NCI-H510A (cell line): ENCODE data around the gene FAAP100.

Source experiments
- DNase-seq: peaks from one replicate; lab custom pipeline; 2025; lab: John Stamatoyannopoulos, UW

FAAP100 gene

GRCh38 chr17:81511804-81512561 is 40.2 kb downstream of the FAAP100 start:
- no peak for DNase-seq

GRCh38 chr17:81511554-81511803 is 40.7 kb downstream of the FAAP100 start:
- DNase-seq: no peak

GRCh38 chr17:81510785-81511553 is 41.2 kb downstream of the FAAP100 start:
- DNase-seq: no peak

DNA sequence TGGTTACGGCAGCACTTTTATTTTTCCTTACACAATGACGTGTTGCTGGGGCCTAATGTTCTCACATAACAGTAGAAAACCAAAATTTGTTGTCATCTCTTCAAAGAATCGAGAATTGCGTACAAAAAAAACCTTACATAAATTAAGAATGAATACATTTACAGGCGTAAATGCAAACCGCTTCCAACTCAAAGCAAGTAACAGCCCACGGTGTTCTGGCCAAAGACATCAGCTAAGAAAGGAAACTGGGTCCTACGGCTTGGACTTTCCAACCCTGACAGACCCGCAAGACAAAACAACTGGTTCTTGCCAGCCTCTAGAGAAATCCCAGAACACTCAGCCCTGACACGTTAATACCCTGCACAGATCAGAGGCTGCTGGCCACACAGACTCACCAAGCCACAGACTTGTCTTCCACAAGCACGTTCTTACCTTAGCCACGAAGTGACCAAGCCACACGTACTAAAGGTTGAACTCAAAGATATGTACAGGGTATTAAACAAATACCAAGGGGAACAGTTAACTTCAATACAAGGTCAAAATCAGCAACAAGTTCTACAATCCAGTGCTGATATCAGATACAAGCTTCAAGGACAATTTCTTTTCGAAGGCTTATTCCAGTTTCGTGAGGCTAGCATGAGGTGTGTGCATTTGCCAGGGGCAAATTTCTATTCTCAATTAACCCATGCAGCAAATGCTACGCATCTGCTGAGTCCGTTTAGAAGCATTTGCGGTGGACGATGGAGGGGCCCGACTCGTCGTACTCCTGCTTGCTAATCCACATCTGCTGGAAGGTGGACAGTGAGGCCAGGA is 42.0 kb downstream of the FAAP100 start:
- no peak for DNase-seq

GRCh38 chr17:81509207-81509971 is 42.8 kb downstream of the FAAP100 start:
- no peak for DNase-seq

DNA sequence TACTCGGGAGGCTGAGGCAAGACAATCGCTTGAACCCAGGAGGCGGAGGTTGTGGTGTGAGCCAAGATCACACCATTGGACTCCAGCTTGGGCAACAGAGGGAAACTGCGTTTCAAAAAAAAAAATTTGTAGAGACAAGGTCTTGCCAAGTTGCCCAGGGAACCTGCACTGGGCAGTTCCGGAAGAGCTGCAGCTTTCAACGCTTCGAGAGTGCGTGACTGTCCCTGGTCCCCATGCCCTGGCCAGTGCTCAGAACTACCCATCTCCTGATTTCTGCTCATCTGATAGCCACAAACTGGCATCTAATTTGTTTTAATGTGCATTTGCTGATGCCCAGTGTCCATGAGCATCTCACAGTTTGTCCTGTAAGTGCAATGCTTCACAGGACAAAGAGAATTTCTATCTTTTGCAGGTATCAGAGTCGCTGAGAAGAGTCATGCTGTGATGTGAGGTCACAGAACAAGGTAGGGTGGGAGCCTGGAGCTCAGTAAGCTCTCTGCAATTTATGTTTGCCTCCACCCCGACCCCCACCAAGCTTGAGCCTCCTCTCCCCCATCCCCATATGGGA is 43.4 kb downstream of the FAAP100 start:
- no peak for DNase-seq

DNA sequence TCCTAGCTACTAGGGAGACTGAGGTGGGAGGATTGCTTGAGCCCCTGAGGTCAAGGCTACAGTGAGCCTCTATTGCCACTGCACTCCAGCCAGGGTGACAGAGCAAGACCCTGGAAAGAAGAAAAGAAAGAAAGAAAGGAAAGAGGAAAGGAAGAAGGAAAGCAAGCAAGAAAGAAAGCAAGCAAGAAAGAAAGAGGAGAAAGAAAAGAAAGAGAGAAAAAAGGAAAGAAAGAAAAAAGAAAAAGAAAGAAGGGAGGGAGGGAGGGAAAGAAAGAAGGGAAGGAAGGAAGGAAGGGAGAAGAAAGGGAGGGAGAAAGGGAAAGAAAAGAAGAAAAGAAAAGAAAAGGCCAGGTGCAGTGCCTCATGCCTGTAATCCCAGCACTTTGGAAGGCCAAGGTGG is 48.5 kb downstream of the FAAP100 start:
- no peak for DNase-seq

- no peak for DNase-seq
Observed at GRCh38 chr17:81502471-81503017, 49.6 kb downstream of the FAAP100 start.

- DNase-seq: no peak
Observed at GRCh38 chr17:81500047-81500446, 52.1 kb downstream of the FAAP100 start.

- no peak for DNase-seq
Observed at GRCh38 chr17:81499601-81499970, 52.6 kb downstream of the FAAP100 start.

GRCh38 chr17:81498953-81499600 is 53.1 kb downstream of the FAAP100 start:
- no peak for DNase-seq

DNA sequence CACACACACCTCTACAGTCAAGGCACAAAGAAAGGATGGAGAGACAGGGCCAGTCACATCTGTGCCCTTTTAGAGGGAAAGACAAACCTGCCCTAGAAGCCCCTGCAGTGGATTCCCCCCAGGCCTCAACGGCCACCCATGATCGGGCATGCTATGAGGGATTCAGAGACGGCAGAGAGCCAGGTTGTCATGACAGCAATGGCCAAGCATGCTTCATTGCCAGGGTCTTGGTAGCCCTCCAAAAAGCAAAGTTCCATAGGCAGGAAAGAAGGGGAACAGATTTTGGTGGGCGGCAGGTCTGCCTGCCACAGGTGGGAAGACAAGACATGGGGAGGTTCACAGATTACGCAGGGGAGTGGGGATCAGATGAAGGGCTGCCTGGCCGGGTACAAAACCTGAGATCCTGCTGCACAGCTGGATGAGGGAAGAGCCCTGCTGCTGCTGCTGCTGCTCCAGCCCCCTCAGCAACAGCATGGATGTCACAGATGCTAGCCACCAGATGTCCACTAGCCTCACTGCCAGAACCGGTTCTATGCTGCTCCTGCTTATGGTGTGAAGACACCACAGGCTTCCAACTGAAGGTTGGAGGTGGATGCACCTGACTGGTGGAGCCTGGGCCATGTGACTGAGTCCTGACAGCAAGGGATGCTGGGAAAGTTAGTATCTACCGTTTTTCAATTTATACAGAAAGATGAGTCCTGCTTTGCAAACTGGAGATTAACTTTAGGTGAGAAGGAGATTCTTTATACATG is 57.4 kb downstream of the FAAP100 start:
- DNase-seq: peak; percentile 56

GRCh38 chr17:81493198-81494038 is 58.7 kb downstream of the FAAP100 start:
- no peak for DNase-seq

DNA sequence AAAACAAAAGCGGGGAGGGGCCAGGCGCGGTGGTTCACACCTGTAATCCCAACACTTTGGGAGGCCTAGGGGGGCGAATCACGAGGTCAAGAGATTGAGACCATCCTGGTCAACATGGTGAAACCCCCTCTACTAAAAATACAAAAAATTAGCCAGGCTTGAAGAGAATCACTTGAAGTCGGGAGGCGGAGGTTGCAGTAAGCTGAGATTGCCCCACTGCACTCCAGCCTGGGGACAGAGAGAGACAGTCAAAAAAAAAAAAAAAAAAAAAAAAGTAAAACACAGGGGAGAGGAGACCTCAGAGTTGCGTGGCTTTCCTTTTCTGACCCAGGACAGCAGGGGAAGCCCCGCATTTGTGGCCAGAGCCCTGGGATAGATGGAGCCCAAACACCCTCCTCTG is 59.4 kb downstream of the FAAP100 start:
- DNase-seq: no peak

DNA sequence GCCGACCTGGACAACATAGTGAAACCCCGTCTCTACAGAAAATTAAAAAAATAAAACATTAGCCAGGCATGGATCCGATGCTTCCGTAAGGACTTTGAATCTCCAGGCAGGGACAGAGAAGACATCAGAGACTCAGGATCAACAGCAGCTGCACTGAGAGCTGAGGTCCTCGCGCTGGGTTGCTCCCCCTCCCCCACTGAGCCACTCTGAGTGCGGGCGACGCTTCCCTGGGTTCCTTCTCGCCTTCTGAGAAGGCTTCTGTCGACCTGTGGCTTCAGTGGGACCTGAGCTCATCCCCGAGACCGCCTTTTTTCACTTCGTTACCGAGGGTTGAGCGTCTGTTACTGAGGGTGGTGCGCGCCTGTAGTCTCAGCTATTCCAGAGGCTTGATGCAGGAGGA is 60.0 kb downstream of the FAAP100 start:
- DNase-seq: no peak

DNA sequence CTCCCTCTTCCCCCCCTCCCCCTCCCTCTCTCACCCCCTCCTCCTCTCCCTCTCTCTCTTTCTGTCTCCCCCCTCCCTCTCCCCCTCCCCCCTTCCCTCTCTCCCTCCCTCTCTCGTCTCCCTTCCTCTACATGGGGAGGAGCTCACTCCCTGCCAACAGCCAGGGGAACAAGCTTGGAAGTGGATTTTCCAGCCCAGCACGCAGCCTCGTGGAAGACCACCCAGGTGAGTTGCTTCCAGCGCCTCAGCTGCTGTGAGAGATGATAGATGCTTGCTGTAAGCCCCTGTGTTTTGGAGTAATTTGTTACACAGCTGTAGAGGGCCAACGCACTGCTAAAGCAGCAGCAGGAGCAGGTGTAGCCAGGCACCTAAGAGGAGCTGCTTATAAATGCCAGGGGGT is 60.4 kb downstream of the FAAP100 start:
- no peak for DNase-seq

- no peak for DNase-seq
Observed at GRCh38 chr17:81491181-81491581, 61.0 kb downstream of the FAAP100 start.

DNA sequence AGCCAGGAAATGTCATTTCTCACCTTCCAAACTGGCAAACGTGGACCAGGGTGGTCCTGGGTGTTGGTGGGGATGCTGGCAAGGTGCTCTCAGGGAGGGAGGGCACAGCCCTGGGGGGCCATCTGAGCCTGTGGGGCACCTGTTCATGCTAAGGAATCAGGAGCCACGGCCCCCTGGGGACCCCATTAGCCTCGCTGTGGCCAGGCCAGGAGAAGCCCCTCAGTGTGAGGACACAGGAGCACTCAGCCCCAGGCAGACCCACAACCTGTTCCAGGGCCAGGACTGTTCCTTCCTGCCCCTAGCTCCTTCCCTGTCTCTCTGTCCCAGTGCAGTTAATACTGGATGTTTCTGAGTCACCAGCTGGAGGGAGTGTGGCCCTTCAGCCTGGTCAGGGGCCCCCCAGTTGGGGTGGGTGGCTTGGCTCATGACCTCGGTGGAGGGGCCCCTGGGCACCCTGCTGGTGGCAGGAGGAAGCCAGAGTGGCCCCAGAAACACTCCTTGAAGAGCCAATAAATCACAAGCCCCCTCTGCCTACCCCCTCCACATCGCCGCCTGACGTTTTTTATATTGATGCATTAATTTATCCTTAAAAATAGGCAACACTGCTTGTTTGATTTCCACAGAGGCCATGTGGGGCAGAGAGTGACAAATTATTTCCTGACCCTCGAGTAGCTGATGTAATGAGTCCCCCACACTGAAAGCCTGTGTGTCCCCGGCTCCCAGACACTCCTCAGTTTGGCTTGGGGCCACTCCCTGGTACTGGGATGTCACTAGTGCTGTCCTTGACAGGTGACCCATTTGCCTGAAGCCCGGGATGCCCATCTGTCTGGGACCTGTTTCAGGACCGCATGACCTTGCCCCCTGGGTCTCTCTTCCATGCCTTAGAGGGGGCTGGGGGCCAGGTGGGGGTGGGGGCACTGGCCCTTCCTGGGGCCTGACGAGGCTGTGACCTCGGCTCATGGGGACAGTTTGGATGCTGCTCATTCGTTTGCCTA is 61.9 kb downstream of the FAAP100 start:
- DNase-seq: no peak
